Endothelial cell of umbilical vein (primary cell): Measurements from ENCODE around the gene ANXA2R. TPM values are rescaled to one million over a fixed set of nuclear protein-coding genes. Genes with fewer than 3 reads are reported as not detected.

ENCODE experiments used
- BruUV-seq: library from RNA; stranded (reverse); fragments of 400-500 nt; replicated peaks from 2 replicates; lab custom pipeline; 2021; lab: Mats Ljungman, UMichigan
- CTCF ChIA-PET: fragments of 300-600, 350-600 bp; sonication (Branson Sonifier 250); formaldehyde crosslinking; loops from one replicate; lab custom pipeline; 2021; ENCODE audit warnings: antibody characterized with exemption, inconsistent platforms; lab: Charles Lee
- POLR2A ChIA-PET: fragments of 300-600, 350-600 bp; sonication (Branson Sonifier 250); formaldehyde crosslinking; loops from one replicate; lab custom pipeline; 2021; ENCODE audit warnings: antibody characterized with exemption, inconsistent platforms; lab: Charles Lee
- DNase-seq: peaks from one replicate; pipeline ENCODE4 v3.0.0-alpha.2; 2011; ENCODE audit warnings: low read depth, low spot score
- FAIRE-seq: peaks from 2 replicates; lab custom pipeline; 2011; peaks lifted over from hg19 to GRCh38; lab: Jason Lieb, UNC
- H2AFZ ChIP-seq: 2 replicates; pipeline ENCODE4 v1.6.0; 2012; ENCODE audit warnings: low read depth, low read length, control low read depth, inconsistent platforms
- H3K27ac ChIP-seq: 2 replicates; pipeline ENCODE4 v1.5.1; 2011; ENCODE audit warnings: low read depth, mild to moderate bottlenecking, control low read depth, low read length, moderate library complexity; ENCODE audit not compliant: insufficient read depth
- H3K27me3 ChIP-seq, 2 experiments: 2 replicates each; pipeline versions ENCODE4 v1.6.0 to v1.6.1; 2011; ENCODE audit warnings: low read length in 2 of 2, mixed read lengths in 1 of 2; ENCODE audit not compliant: control insufficient read depth in 2 of 2, insufficient read depth in 2 of 2
- H3K36me3 ChIP-seq, 2 experiments: 2 replicates in 1 of 2; 3 replicates in 1 of 2; pipeline ENCODE4 v1.5.1; 2011; ENCODE audit warnings: low read length in 2 of 2, mild to moderate bottlenecking in 1 of 2, moderate library complexity in 1 of 2; ENCODE audit not compliant: control insufficient read depth in 2 of 2, insufficient read depth in 2 of 2; ENCODE audit errors: extremely low read depth in 1 of 2
- H3K4me1 ChIP-seq: 3 replicates; pipeline ENCODE4 v1.5.1; 2011; ENCODE audit warnings: mild to moderate bottlenecking, low read length; ENCODE audit not compliant: control insufficient read depth, insufficient read depth; ENCODE audit errors: extremely low read depth
- H3K4me2 ChIP-seq: 2 replicates; pipeline ENCODE4 v1.6.1; 2011; ENCODE audit warnings: low read length, control low read depth, mixed read lengths; ENCODE audit not compliant: insufficient read depth
- H3K4me3 ChIP-seq, 3 experiments: fragments of 200-600 bp in 1 of 3; sonication (generic), shearing (Covaris generic) in 1 of 3; replicated peaks in 1 of 3; 2 replicates each; pipeline ENCODE4 v1.5.1; 2011 to 2016; ENCODE audit warnings: control low read depth in 3 of 3, low read length in 3 of 3, mild to moderate bottlenecking in 2 of 3, inconsistent platforms in 1 of 3, low read depth in 1 of 3, moderate library complexity in 1 of 3; ENCODE audit not compliant: insufficient read depth in 1 of 3
- H3K79me2 ChIP-seq: 2 replicates; pipeline ENCODE4 v1.6.0; 2012; ENCODE audit warnings: low read length, inconsistent platforms; ENCODE audit not compliant: control insufficient read depth, insufficient read depth
- H3K9ac ChIP-seq: replicated peaks from 2 replicates; pipeline ENCODE3; 2011; ENCODE audit warnings: low read length, control low read depth; ENCODE audit not compliant: insufficient read depth; ENCODE audit errors: extremely low read depth
- H3K9me1 ChIP-seq: replicated peaks from 3 replicates; pipeline ENCODE4 v1.6.0; 2011; ENCODE audit warnings: mild to moderate bottlenecking, low read length; ENCODE audit not compliant: control insufficient read depth, insufficient read depth; ENCODE audit errors: extremely low read depth
- H3K9me3 ChIP-seq: replicated peaks from 2 replicates; pipeline ENCODE4 v1.5.1; 2012; ENCODE audit warnings: low read length, inconsistent platforms; ENCODE audit not compliant: control insufficient read depth, insufficient read depth
- H4K20me1 ChIP-seq: replicated peaks from 2 replicates; pipeline ENCODE3; 2011; ENCODE audit warnings: mild to moderate bottlenecking, low read length; ENCODE audit not compliant: control insufficient read depth, insufficient read depth; ENCODE audit errors: extremely low read depth
- FOS ChIP-seq: IDR thresholded peaks from 2 replicates; pipeline ENCODE4 v1.6.1; 2011; ENCODE audit warnings: mild to moderate bottlenecking, low read length, moderate library complexity, borderline replicate concordance; ENCODE audit not compliant: insufficient read depth
- MYC ChIP-seq: IDR thresholded peaks from one replicate; pipeline ENCODE4 v1.6.1; 2011; ENCODE audit warnings: mild to moderate bottlenecking, low read depth, low read length
- POLR2A ChIP-seq: IDR thresholded peaks from 2 replicates; pipeline ENCODE4 v1.6.1; 2012; ENCODE audit warnings: low read depth, mild to moderate bottlenecking, control low read depth, low read length
- POLR2AphosphoS5 ChIP-seq: IDR thresholded peaks from 2 replicates; pipeline ENCODE4 v1.6.1; 2012; ENCODE audit warnings: low read depth, mild to moderate bottlenecking, control low read depth, low read length, moderate library complexity; ENCODE audit not compliant: insufficient read depth
- dilution Hi-C: fragments of 300-500 bp; cut with MboI; formaldehyde crosslinking; loops from one replicate; pipeline ENCODE4 v1.15.0; 2019; ENCODE audit warnings: low sequenced_read_pairs; ENCODE audit not compliant: extremely low pct_ligation_motif_present
- intact Hi-C: fragments of 100-400 bp; cut with micrococcal nuclease; formaldehyde crosslinking; loops from one replicate; pipeline ENCODE4 v1.10.0; 2022
- polyA plus RNA-seq, 4 experiments: library from polyadenylated mRNA; depleted of rRNA in 3 of 4; stranded (reverse) in 3 of 4; unstranded in 1 of 4; fragments of >200 nt; gene quantifications; 2 replicates each; pipeline versions ENCODE4 v1.2.1 to v1.2.3, GENCODE V29; 2011 to 2012; ENCODE audit warnings: missing spikeins in 1 of 4
- total RNA-seq: library from RNA; stranded (reverse); gene quantifications from 2 replicates; pipeline ENCODE4 v1.2.3, GENCODE V29; 2021
- TF ChIP-seq, protein P1 (sequence below): IDR thresholded peaks from 2 replicates; pipeline ENCODE4 v1.6.1; 2011; ENCODE audit not compliant: insufficient read depth, insufficient read length
- TF ChIP-seq, protein P2 (sequence below), 2 donors: IDR thresholded peaks; 1 replicate in 1 of 2; 2 replicates in 1 of 2; pipeline ENCODE4 v1.5.1; 2011; ENCODE audit warnings: low read length in 2 of 2, mild to moderate bottlenecking in 2 of 2, moderate library complexity in 2 of 2, control low read depth in 1 of 2, inconsistent platforms in 1 of 2, low read depth in 1 of 2; ENCODE audit not compliant: insufficient read depth in 1 of 2; ENCODE audit errors: extremely low read depth in 1 of 2

Gene ANXA2R
- total and polyA plus RNA-seq, 2 donors (not counting 3 experiments of a cell fraction or from before 2014, with no cell fraction given), result 6.6 to 10.4 TPM

DNA sequence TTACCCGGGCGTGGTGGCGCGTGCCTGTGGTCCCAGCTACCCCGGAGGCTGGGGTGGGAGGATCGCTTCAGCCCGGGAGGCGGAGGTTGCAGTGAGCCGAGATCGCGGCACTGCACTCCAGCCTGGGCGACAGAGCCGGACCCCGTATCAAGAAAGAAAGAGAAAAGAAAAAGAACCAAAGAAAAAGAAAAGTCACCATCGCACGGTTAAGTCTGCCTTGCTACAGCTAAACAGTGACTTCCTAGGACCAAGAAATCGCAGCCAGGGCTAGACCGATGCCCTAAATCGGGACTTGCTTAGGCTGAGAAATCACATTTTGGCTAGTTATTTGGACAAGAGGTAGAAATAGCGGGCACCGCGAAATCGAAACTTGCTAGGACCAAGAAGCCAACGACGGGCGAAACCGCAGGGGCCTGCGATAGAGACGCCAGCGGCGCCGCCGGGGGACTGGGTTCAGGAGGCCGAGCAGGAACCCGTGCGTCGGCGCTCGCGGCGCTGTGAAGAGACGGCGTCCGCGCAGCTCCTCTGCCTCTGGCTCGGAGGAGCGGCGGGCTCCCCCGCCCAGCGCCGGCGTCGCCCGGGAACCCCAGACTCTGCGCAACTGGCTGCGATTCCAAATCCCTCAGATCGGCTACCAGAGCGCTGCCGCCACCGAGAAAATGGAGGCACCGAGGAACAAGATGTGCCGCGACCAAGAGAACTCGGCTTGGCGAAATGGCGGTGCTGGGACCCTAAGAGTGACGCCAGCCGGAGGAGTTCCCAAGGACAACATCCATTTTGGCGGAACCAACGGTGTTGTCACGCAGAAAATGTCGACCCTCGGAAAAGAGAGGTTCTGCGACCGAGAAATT, 26.1 kb upstream of the ANXA2R start:
- Histone ChIP-seq H3K79me2 (peaks cover 44% of the 10 kb centered on the region), H3K9ac (peak overlapping the region; percentile 94), H3K36me3 (peaks cover 1 to 7% of the 10 kb centered on the region in 2 experiments), H3K4me1 (peaks cover 24% of the 10 kb centered on the region), H3K4me3 (peak overlapping the region; percentile 24 to 76 (median 76)), H3K9me3 (no peaks in the 10 kb centered on the region), H4K20me1 (no peaks in the 10 kb centered on the region), H3K4me2 (peak overlapping the region; percentile 97), H3K27ac (peak overlapping the region; percentile 86), H3K27me3 (no peaks in the 10 kb centered on the region), H2AFZ (peak overlapping the region; percentile 71), H3K9me1 (no peaks in the 10 kb centered on the region)
- ChIA-PET POLR2A (interaction anchor here (0.5 to 1.5 kb wide), 3 partner anchors 55 to 1141 kb away, joined by 3 to 4 read pairs (median 3); partner anchors contain the start of genes FBXO4 and ZNF131), CTCF (interaction anchor here (0.8 to 3.3 kb wide), 13 partner anchors 20 to 157 kb away, joined by 3 to 63 read pairs (median 15); no protein-coding TSS in a partner anchor)
- no TSS peak for BruUV-seq
- peak; percentile 10 for TF ChIP-seq POLR2A
- TF ChIP-seq POLR2AphosphoS5, result peak; percentile 27
- TF ChIP-seq, protein P1, sequence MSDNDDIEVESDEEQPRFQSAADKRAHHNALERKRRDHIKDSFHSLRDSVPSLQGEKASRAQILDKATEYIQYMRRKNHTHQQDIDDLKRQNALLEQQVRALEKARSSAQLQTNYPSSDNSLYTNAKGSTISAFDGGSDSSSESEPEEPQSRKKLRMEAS, result no peak
- TF ChIP-seq, protein P2, sequence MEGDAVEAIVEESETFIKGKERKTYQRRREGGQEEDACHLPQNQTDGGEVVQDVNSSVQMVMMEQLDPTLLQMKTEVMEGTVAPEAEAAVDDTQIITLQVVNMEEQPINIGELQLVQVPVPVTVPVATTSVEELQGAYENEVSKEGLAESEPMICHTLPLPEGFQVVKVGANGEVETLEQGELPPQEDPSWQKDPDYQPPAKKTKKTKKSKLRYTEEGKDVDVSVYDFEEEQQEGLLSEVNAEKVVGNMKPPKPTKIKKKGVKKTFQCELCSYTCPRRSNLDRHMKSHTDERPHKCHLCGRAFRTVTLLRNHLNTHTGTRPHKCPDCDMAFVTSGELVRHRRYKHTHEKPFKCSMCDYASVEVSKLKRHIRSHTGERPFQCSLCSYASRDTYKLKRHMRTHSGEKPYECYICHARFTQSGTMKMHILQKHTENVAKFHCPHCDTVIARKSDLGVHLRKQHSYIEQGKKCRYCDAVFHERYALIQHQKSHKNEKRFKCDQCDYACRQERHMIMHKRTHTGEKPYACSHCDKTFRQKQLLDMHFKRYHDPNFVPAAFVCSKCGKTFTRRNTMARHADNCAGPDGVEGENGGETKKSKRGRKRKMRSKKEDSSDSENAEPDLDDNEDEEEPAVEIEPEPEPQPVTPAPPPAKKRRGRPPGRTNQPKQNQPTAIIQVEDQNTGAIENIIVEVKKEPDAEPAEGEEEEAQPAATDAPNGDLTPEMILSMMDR (IDR thresholded peaks at IDR 0.05; ENCODE audit: extremely low read depth in 1 of 2, insufficient read depth in 1 of 2, low read depth in 1 of 2, low read length in 2 of 2), result no peak
- TF ChIP-seq FOS, result no peak
- TF ChIP-seq MYC, result no peak
- dilution Hi-C loops, result no loop called here
- FAIRE-seq (peak; percentile 71), DNase-seq (peak; percentile 76)
- intact Hi-C loops, result loop anchor here (1.0 to 5.0 kb wide), 11 partner anchors 25 to 1162 kb away; partner anchors contain the start of genes HMGCS1, RIMOC1, TMEM267 and ZNF131
